H9 (cell line): ENCODE data around the gene FAM200C. TPM values are rescaled to one million over a fixed set of nuclear protein-coding genes. Genes with fewer than 3 reads are reported as not detected.

Experiments used
- DNase-seq: peaks from one replicate; pipeline ENCODE4 v3.0.0-alpha.2; 2017
- H2AFZ ChIP-seq: one replicate; pipeline ENCODE4 v1.6.1; 2013; ENCODE audit warnings: mild to moderate bottlenecking, low read length, control low read depth, moderate library complexity
- H2AK5ac ChIP-seq: 2 replicates; pipeline ENCODE4 v1.6.1; 2013; ENCODE audit warnings: low read length, control low read depth, mixed read lengths; ENCODE audit not compliant: insufficient read length
- H2BK120ac ChIP-seq: one replicate; pipeline ENCODE4 v1.6.1; 2013; ENCODE audit warnings: low read depth, mild to moderate bottlenecking, low read length, control low read depth, inconsistent platforms; ENCODE audit not compliant: poor library complexity, severe bottlenecking
- H2BK12ac ChIP-seq: 2 replicates; pipeline ENCODE4 v1.6.1; 2013; ENCODE audit warnings: low read length, control low read depth, mixed read lengths, low read depth; ENCODE audit not compliant: insufficient read length
- H2BK15ac ChIP-seq: 2 replicates; pipeline ENCODE4 v1.6.1; 2013; ENCODE audit warnings: low read depth, low read length, control low read depth
- H2BK20ac ChIP-seq: one replicate; pipeline ENCODE4 v1.6.1; 2013; ENCODE audit warnings: low read depth, mild to moderate bottlenecking, low read length, control low read depth, inconsistent platforms; ENCODE audit not compliant: poor library complexity, severe bottlenecking
- H2BK5ac ChIP-seq: 2 replicates; pipeline ENCODE4 v1.6.1; 2013; ENCODE audit warnings: low read length, control low read depth, mixed read lengths; ENCODE audit not compliant: insufficient read length
- H3K14ac ChIP-seq: 2 replicates; pipeline ENCODE4 v1.6.1; 2013; ENCODE audit warnings: low read length, control low read depth; ENCODE audit not compliant: insufficient read depth
- H3K18ac ChIP-seq: 2 replicates; pipeline ENCODE4 v1.6.1; 2013; ENCODE audit warnings: low read depth, mild to moderate bottlenecking, mixed read lengths, low read length, control low read depth; ENCODE audit not compliant: insufficient read length
- H3K23ac ChIP-seq: 2 replicates; pipeline ENCODE4 v1.6.1; 2013; ENCODE audit warnings: low read length, control low read depth, mixed read lengths, low read depth; ENCODE audit not compliant: insufficient read length
- H3K23me2 ChIP-seq: 2 replicates; pipeline ENCODE4 v1.6.1; 2013; ENCODE audit warnings: low read depth, mild to moderate bottlenecking, mixed read lengths, low read length, control low read depth; ENCODE audit not compliant: insufficient read length, poor library complexity, severe bottlenecking
- H3K27ac ChIP-seq: 2 replicates; pipeline ENCODE4 v1.5.1; 2013; ENCODE audit warnings: low read length, control low read depth, mixed read lengths, low read depth; ENCODE audit not compliant: insufficient read length
- H3K27me3 ChIP-seq: 2 replicates; pipeline ENCODE4 v1.6.1; 2013; ENCODE audit warnings: low read length, control low read depth, inconsistent platforms; ENCODE audit not compliant: insufficient read depth
- H3K4ac ChIP-seq: 2 replicates; pipeline ENCODE4 v1.6.1; 2013; ENCODE audit warnings: low read depth, mild to moderate bottlenecking, control low read depth, inconsistent platforms, low read length, moderate library complexity
- H3K4me1 ChIP-seq: 2 replicates; pipeline ENCODE4 v1.6.1; 2013; ENCODE audit warnings: low read length, control low read depth, inconsistent platforms; ENCODE audit not compliant: insufficient read depth
- H3K4me2 ChIP-seq: 2 replicates; pipeline ENCODE4 v1.6.1; 2013; ENCODE audit warnings: low read length, control low read depth, mixed read lengths; ENCODE audit not compliant: insufficient read length, insufficient read depth
- H3K56ac ChIP-seq: 2 replicates; pipeline ENCODE4 v1.6.1; 2013; ENCODE audit warnings: low read depth, mild to moderate bottlenecking, mixed read lengths, low read length, control low read depth; ENCODE audit not compliant: insufficient read length
- H3K79me1 ChIP-seq: 2 replicates; pipeline ENCODE4 v1.6.1; 2013; ENCODE audit warnings: low read depth, mild to moderate bottlenecking, moderate library complexity, low read length, control low read depth, inconsistent platforms; ENCODE audit not compliant: insufficient read depth, poor library complexity, severe bottlenecking
- H3K79me2 ChIP-seq: 2 replicates; pipeline ENCODE4 v1.6.1; 2013; ENCODE audit warnings: low read length, control low read depth, inconsistent platforms; ENCODE audit not compliant: insufficient read depth
- H3K9ac ChIP-seq: 2 replicates; pipeline ENCODE4 v1.6.1; 2013; ENCODE audit warnings: low read length, control low read depth, mixed read lengths; ENCODE audit not compliant: insufficient read length; ENCODE audit errors: extremely low read depth
- H3K9me3 ChIP-seq: one replicate; pipeline ENCODE4 v1.6.1; 2013; ENCODE audit warnings: low read depth, low read length, inconsistent platforms; ENCODE audit not compliant: control insufficient read depth
- H3T11ph ChIP-seq: one replicate; pipeline ENCODE4 v1.6.1; 2013; ENCODE audit warnings: mild to moderate bottlenecking, low read length, control low read depth, inconsistent platforms
- H4K20me1 ChIP-seq: one replicate; pipeline ENCODE4 v1.6.1; 2013; ENCODE audit not compliant: control insufficient read depth, insufficient read length, insufficient read depth
- H4K5ac ChIP-seq: 2 replicates; pipeline ENCODE4 v1.6.1; 2013; ENCODE audit warnings: low read depth, mild to moderate bottlenecking, mixed read lengths, low read length, control low read depth; ENCODE audit not compliant: insufficient read length
- H4K8ac ChIP-seq: replicated peaks from 2 replicates; pipeline ENCODE4 v1.6.1; 2013; ENCODE audit warnings: low read length, control low read depth, mixed read lengths, low read depth; ENCODE audit not compliant: insufficient read length
- H4K91ac ChIP-seq: 2 replicates; pipeline ENCODE4 v1.6.1; 2013; ENCODE audit warnings: low read depth, mild to moderate bottlenecking, moderate library complexity, mixed read lengths, low read length, control low read depth; ENCODE audit not compliant: insufficient read length
- H3K27ac Mint-ChIP-seq, 3 experiments: 2 replicates in 2 of 3; 3 replicates in 1 of 3; pipeline ENCODE4 v1.8.0; 2020 to 2021; ENCODE audit warnings: mixed read lengths in 3 of 3, mild to moderate bottlenecking in 1 of 3, moderate library complexity in 1 of 3
- H3K27me3 Mint-ChIP-seq: 2 replicates; pipeline ENCODE4 v1.8.0; 2021; ENCODE audit warnings: low read depth, mild to moderate bottlenecking, moderate library complexity, mixed read lengths
- H3K36me3 Mint-ChIP-seq, 3 experiments: 2 replicates in 2 of 3; 3 replicates in 1 of 3; pipeline ENCODE4 v1.8.0; 2020 to 2021; ENCODE audit warnings: low read depth in 3 of 3, mixed read lengths in 3 of 3; ENCODE audit not compliant: insufficient read depth in 1 of 3
- H3K4me1 Mint-ChIP-seq, 2 experiments: 2 replicates each; pipeline ENCODE4 v1.8.0; 2020; ENCODE audit warnings: mixed read lengths in 2 of 2
- H3K4me3 Mint-ChIP-seq, 2 experiments: 2 replicates in 1 of 2; 3 replicates in 1 of 2; pipeline ENCODE4 v1.8.0; 2020 to 2021; ENCODE audit warnings: mild to moderate bottlenecking in 2 of 2, mixed read lengths in 2 of 2, moderate library complexity in 1 of 2
- H3K9me3 Mint-ChIP-seq, 2 experiments: 2 replicates in 1 of 2; 3 replicates in 1 of 2; pipeline ENCODE4 v1.8.0; 2020; ENCODE audit warnings: mild to moderate bottlenecking in 2 of 2, mixed read lengths in 2 of 2, moderate library complexity in 1 of 2
- WGBS: extraction: QIAGEN DNeasy Blood & Tissue Kit; methylation state at CpG from one replicate; pipeline ENCODE4 v1.1.7; 2013; ENCODE audit warnings: missing lambda C conversion rate, low lambda C conversion rate, mixed read lengths; ENCODE audit not compliant: insufficient read length; ENCODE audit errors: extremely low coverage; 5-methylcytosine and 5-hydroxymethylcytosine counted together
- total RNA-seq: library from RNA; stranded (reverse); gene quantifications from 2 replicates; pipeline ENCODE4 v1.2.1, GENCODE V29; 2021
- TF ChIP-seq, protein P1 (sequence below): fragments of 200-600 bp; sonication (generic); conservative IDR thresholded peaks from 3 replicates; pipeline ENCODE4 v1.8.0; 2021; ENCODE audit warnings: antibody characterized with exemption, mild to moderate bottlenecking

FAM200C gene
- total RNA-seq, 1 experiment from 2014 or later, result 4.3 TPM

DNA sequence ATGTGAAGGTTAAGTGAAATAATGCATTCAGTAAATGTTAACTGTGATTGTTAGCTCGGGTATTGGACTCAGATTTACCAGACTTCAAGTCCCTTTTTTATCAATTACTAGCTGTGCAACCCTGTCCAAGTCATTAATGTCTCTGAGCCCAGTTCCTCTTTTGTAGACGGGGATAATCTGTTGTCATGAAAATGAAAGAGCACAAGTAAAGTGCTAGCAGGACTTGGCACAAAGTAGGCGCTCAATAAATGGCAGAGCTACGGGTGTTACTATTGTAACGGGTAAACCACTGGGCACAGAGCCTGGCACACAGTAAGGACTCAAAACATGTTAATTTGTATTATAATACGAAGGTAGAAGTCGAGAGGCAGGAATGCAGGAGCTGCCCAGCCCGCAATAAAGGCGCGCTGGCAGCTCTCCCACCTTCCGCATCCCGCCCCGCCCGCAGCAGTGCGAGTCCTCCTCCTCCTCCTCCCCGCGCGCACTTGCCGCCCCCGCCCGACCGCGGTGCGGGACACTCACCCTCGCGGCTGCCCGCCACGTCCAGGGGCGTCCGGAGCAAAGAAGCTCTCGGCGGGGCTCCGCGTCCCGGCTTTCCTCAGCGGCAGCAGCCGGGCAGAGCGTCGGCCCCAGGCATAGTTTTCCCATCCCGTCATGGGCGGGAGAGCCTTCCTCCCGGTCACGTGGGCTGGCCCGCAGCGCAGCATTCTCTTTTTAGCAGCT is 29.7 kb downstream of the FAM200C start, which contains the start of gene C1QTNF2:
C1QTNF2 (minus strand) TSS at position 637 of the 723 bp plus-strand sequence. CDS start 15,615 bp downstream, outside the sequence.
- no peak within 1 kb of the TSS for H3K4ac ChIP-seq
- no peak within 1 kb of the TSS for H3K27ac Mint-ChIP-seq
- no peaks in the 10 kb centered on the region for H3K9me3 ChIP-seq
- no peak within 1 kb of the TSS; the same call in 1 of the 2 replicates for H2BK15ac ChIP-seq
- H3K56ac ChIP-seq, result no peak within 1 kb of the TSS
- H4K5ac ChIP-seq, result no peak within 1 kb of the TSS
- no peaks in the 10 kb centered on the region for H4K20me1 ChIP-seq
- peaks cover 8% of the 10 kb centered on the region for H3K23me2 ChIP-seq
- H2BK5ac ChIP-seq, result no peak within 1 kb of the TSS
- H3K4me3 Mint-ChIP-seq, result peak within 1 kb of the TSS; percentile 64 to 75
- H3K79me2 ChIP-seq, result no peaks in the 10 kb centered on the region
- peak within 1 kb of the TSS; percentile 72 for H3K4me2 ChIP-seq
- H2BK12ac ChIP-seq, result no peak within 1 kb of the TSS
- no peak within 1 kb of the TSS for H4K8ac ChIP-seq
- no peak within 1 kb of the TSS for H3K27ac ChIP-seq
- no peak within 1 kb of the TSS for H4K91ac ChIP-seq
- H3K9ac ChIP-seq, result peak within 1 kb of the TSS; percentile 39
- no peak within 1 kb of the TSS for H2BK20ac ChIP-seq
- no peaks in the 10 kb centered on the region; the same call in 1 of the 2 replicates for H3K4me1 ChIP-seq
- peak within 1 kb of the TSS; percentile 74 for H2AFZ ChIP-seq
- H3K23ac ChIP-seq, result no peak within 1 kb of the TSS
- H3K27me3 Mint-ChIP-seq, result peaks cover 60% of the 10 kb centered on the region
- H3K14ac ChIP-seq, result peak within 1 kb of the TSS; percentile 74; the same call in 1 of the 2 replicates
- H3K18ac ChIP-seq, result peak within 1 kb of the TSS; percentile 66
- no peaks in the 10 kb centered on the region for H3K9me3 Mint-ChIP-seq
- DNase-seq, result peak; percentile 65
- H3K79me1 ChIP-seq, result no peaks in the 10 kb centered on the region
- peaks cover 10 to 11% of the 10 kb centered on the region in 2 experiments for H3K4me1 Mint-ChIP-seq
- WGBS, result no CpG with 5 or more reads among the region's 45 CpGs
- H3K36me3 Mint-ChIP-seq, result no peaks in the 10 kb centered on the region
- H3T11ph ChIP-seq, result no peak within 1 kb of the TSS
- no peak within 1 kb of the TSS for H2AK5ac ChIP-seq
- no peak within 1 kb of the TSS for H2BK120ac ChIP-seq
- TF ChIP-seq, protein P1, sequence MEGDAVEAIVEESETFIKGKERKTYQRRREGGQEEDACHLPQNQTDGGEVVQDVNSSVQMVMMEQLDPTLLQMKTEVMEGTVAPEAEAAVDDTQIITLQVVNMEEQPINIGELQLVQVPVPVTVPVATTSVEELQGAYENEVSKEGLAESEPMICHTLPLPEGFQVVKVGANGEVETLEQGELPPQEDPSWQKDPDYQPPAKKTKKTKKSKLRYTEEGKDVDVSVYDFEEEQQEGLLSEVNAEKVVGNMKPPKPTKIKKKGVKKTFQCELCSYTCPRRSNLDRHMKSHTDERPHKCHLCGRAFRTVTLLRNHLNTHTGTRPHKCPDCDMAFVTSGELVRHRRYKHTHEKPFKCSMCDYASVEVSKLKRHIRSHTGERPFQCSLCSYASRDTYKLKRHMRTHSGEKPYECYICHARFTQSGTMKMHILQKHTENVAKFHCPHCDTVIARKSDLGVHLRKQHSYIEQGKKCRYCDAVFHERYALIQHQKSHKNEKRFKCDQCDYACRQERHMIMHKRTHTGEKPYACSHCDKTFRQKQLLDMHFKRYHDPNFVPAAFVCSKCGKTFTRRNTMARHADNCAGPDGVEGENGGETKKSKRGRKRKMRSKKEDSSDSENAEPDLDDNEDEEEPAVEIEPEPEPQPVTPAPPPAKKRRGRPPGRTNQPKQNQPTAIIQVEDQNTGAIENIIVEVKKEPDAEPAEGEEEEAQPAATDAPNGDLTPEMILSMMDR, result no peak
- peaks cover 9% of the 10 kb centered on the region; the same call in 1 of the 2 replicates for H3K27me3 ChIP-seq
